Glomerular endothelial cell (primary cell): ENCODE data around the gene RAB33B. TPM values are rescaled to one million over a fixed set of nuclear protein-coding genes. Genes with fewer than 3 reads are reported as not detected.
"Not testable (repeated sequence)": the region's sequence is repeated elsewhere in the genome, so short reads cannot be mapped to it uniquely, and the experiment has no call there.

ENCODE experiments used
- DNase-seq: peaks from one replicate; pipeline ENCODE4 v3.0.0-alpha.2; 2011; ENCODE audit warnings: low read depth, low spot score; ENCODE audit errors: extremely low read depth
- total RNA-seq: library from RNA; depleted of rRNA; stranded (reverse); fragments of >200 nt; gene quantifications from 2 replicates; pipeline ENCODE4 v1.2.3, GENCODE V29; 2015

Gene RAB33B
- total RNA-seq = 22.5 and 23.3 TPM in 2 replicates

GRCh38 chr4:139454111-139455045 lies at the start of gene RAB33B:
Gene RAB33B, plus strand, starts transcription at chr4:139454121. Its CDS starts 75 bp downstream, at chr4:139454196.
- DNase-seq = no peak

GRCh38 chr4:139410312-139410711 lies 43.6 kb upstream of the RAB33B start:
- no peak for DNase-seq

- DNase-seq = not testable (repeated sequence)
Measured at GRCh38 chr4:139414671-139415210, 39.2 kb upstream of the RAB33B start.

GRCh38 chr4:139416073-139416673 lies 37.7 kb upstream of the RAB33B start:
- DNase-seq = peak; percentile 58

- DNase-seq = peak; percentile 97
Measured at GRCh38 chr4:139419388-139419914, 34.5 kb upstream of the RAB33B start.

GRCh38 chr4:139420652-139421051 lies 33.3 kb upstream of the RAB33B start:
- no peak for DNase-seq

- DNase-seq = no peak
Measured at GRCh38 chr4:139436122-139436521, 17.8 kb upstream of the RAB33B start.

GRCh38 chr4:139438141-139438540 lies 15.8 kb upstream of the RAB33B start:
- no peak for DNase-seq

GRCh38 chr4:139441029-139441428 lies 12.9 kb upstream of the RAB33B start:
- no peak for DNase-seq

GRCh38 chr4:139443661-139444060 lies 10.3 kb upstream of the RAB33B start:
- no peak for DNase-seq

- not testable (repeated sequence) for DNase-seq
Measured at GRCh38 chr4:139444881-139445280, 9.0 kb upstream of the RAB33B start.

- DNase-seq = not testable (repeated sequence)
Measured at GRCh38 chr4:139447078-139447477, 6.8 kb upstream of the RAB33B start.

- no peak for DNase-seq
Measured at GRCh38 chr4:139450586-139450985, 3.3 kb upstream of the RAB33B start.

GRCh38 chr4:139451997-139452396 lies 1.9 kb upstream of the RAB33B start:
- DNase-seq = no peak

- no peak for DNase-seq
Measured at GRCh38 chr4:139453041-139453370, 915 bp upstream of the RAB33B start.

GRCh38 chr4:139453371-139454110 lies 380 bp upstream of the RAB33B start:
- peak; percentile 81 for DNase-seq

GRCh38 chr4:139455126-139455538 lies 1.2 kb downstream of the RAB33B start:
- DNase-seq = no peak

GRCh38 chr4:139457318-139457717 lies 3.4 kb downstream of the RAB33B start:
- no peak for DNase-seq

- no peak for DNase-seq
Measured at GRCh38 chr4:139458543-139458942, 4.6 kb downstream of the RAB33B start.

GRCh38 chr4:139458999-139459398 lies 5.1 kb downstream of the RAB33B start:
- DNase-seq = no peak

- DNase-seq = no peak
Measured at GRCh38 chr4:139460565-139460964, 6.6 kb downstream of the RAB33B start.
